GM12875 (cell line): ENCODE data around the gene ABCB7.

ENCODE experiments used
- H3K4me3 ChIP-seq: one replicate; pipeline ENCODE4 v1.5.1; 2011; ENCODE audit warnings: low read depth, low read length, control low read depth
- TF ChIP-seq, protein P1 (sequence below): IDR thresholded peaks from 2 replicates; pipeline ENCODE4 v1.5.1; 2011; ENCODE audit warnings: low read depth, mild to moderate bottlenecking, control low read depth, inconsistent platforms, low read length, moderate library complexity, borderline replicate concordance; ENCODE audit not compliant: insufficient read depth

ABCB7 gene

GRCh38 chrX:75084757-75085156 lies 71.3 kb downstream of the ABCB7 start:
- TF ChIP-seq, protein P1, sequence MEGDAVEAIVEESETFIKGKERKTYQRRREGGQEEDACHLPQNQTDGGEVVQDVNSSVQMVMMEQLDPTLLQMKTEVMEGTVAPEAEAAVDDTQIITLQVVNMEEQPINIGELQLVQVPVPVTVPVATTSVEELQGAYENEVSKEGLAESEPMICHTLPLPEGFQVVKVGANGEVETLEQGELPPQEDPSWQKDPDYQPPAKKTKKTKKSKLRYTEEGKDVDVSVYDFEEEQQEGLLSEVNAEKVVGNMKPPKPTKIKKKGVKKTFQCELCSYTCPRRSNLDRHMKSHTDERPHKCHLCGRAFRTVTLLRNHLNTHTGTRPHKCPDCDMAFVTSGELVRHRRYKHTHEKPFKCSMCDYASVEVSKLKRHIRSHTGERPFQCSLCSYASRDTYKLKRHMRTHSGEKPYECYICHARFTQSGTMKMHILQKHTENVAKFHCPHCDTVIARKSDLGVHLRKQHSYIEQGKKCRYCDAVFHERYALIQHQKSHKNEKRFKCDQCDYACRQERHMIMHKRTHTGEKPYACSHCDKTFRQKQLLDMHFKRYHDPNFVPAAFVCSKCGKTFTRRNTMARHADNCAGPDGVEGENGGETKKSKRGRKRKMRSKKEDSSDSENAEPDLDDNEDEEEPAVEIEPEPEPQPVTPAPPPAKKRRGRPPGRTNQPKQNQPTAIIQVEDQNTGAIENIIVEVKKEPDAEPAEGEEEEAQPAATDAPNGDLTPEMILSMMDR: no peak
- no peak overlapping the region for H3K4me3 ChIP-seq

DNA sequence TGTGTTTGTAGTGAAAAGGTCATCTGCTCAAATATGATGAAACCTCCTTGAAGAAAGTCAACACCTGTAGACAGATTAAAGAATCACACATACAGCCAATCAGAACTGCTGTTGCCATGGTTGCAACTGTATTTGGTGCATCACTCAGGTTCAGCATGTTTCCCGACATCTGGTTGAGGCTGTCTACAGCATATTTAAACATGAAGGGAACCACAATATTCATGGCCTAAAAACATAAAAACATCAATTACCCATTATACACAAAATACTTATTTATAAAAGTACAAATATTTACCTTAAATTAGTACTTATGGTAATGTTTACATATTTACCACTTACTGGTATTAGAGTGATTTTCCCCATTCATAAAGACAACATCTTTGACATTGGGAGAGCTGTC lies 79.7 kb downstream of the ABCB7 start:
- no peak overlapping the region for H3K4me3 ChIP-seq

DNA sequence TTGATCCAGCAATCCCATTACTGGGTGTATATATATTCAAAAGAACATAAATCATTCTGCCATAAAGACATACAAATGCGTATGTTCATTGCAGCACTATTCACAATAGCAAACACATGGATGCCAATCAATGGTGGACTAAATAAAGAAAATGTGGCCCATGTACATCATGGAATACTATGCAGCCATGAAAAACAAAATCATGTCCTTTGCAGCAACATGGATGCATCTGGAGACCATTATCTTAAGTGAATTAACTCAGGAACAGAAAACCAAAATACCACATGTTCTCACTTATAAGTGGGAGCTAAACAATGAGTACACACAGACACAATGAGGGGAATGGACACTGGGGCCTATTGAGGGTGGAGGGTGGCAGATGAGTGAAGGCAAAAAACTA lies 81.6 kb downstream of the ABCB7 start:
- TF ChIP-seq, protein P1: no peak

More for the DNA sequence above, 79.7 kb downstream of the ABCB7 start:
- TF ChIP-seq, protein P1: no peak

DNA sequence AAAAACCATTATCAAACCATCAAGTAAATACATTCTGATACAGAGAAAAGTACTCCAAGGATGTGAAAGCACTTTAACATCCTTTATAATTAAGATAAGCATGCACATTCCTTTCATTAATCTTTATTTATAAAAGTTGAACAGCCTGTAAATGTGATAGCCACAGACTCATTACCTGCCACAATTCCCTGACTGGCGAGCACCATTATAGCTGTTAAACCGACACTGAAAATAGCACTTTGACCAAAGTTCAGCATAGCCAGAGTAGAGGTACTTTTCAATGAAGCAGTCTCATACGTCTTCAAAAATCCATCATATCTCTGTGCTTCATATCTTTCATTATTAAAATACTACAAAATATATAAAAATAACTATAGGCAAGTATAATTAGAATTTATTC lies 84.7 kb downstream of the ABCB7 start:
- TF ChIP-seq, protein P1: no peak
- no peak overlapping the region for H3K4me3 ChIP-seq

More for the DNA sequence above, 81.6 kb downstream of the ABCB7 start:
- no peak overlapping the region for H3K4me3 ChIP-seq

DNA sequence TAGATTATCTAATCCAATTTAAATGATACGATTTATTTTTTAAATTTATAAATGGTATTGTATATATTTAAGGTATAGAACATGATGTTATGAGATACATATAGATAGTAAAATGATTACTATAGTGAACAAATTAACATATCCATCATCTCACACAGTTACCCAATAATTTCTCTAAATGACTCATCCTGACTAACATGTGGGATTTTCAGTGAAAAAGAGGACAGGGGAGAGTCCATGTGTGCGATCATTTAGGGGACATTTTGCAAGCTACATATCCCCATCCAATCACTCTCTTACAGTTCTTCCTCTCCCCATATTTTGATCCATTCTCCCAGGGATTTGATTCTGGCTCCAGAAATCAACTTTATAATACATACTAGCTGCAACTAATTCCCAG lies 88.2 kb downstream of the ABCB7 start:
- TF ChIP-seq, protein P1: no peak
- no peak overlapping the region for H3K4me3 ChIP-seq

GRCh38 chrX:75061701-75062100 lies 94.4 kb downstream of the ABCB7 start:
- TF ChIP-seq, protein P1: no peak
- H3K4me3 ChIP-seq: no peak overlapping the region

DNA sequence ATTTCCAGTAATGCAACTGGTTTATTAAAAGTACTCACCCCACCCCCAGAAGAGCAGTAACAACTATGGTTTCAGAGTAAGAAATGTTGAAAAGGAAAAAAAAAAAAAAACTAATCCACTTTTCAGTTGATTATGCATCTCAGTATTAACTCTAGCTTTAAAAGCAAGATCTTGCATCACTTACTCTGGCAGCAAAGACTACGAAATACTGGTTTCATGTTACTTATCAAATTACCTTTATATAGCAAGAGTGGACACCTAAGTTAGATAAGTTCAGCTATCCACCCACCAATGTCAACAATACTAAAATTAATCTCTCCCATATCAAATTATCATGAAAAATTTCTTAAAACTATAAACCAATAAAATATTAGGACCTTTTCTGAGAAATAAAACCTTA lies 105.0 kb downstream of the ABCB7 start:
- no peak overlapping the region for H3K4me3 ChIP-seq
- TF ChIP-seq, protein P1: no peak
